ENCODE measurements around the gene MRPS2. TPM values are rescaled to one million over a fixed set of nuclear protein-coding genes. Genes with fewer than 3 reads are reported as not detected.

Gene MRPS2
- total and polyA plus RNA-seq, 4 donors = 10.9 to 71.8 (median 31.5) TPM

DNA sequence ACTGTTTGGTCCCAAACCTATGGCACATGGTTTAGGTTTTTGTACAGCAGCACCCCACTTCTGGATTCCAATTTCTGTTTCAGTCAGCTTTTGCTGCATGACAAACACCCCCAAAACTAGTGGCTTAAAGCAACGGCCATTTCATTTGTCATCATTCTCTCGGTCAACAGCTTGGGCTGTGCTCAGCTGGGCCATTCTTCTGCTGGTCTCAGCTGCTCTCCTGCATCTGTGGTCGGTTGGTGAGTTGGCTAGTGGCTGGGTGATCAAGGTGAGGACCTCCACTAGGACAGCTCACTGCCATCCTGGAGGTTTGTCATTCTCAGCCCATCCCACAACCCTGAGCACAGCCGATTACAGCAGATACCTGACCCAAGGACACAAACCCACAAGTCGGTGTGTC is 45.7 kb upstream of the MRPS2 start:
- peaks cover 0 to 2% (median 0%) of the 10 kb centered on the region in 4 donors for H3K9me3 ChIP-seq (ENCODE audit: control insufficient read depth in 4 of 4, low read length in 3 of 4)
- no peak overlapping the region for H3K4me3 ChIP-seq (ENCODE audit: low read depth in 1 of 3, low read length in 3 of 3)
- H3K27ac ChIP-seq (ENCODE audit: low read depth in 1 of 2, low read length in 2 of 2) = no peak overlapping the region
- no peaks in the 10 kb centered on the region for H3K36me3 ChIP-seq (ENCODE audit: control insufficient read depth in 4 of 4, insufficient read depth in 3 of 4, low read depth in 1 of 4, low read length in 3 of 4)
- DNase-seq (ENCODE audit: low spot score) = no peak
- no peak overlapping the region for H3K9ac ChIP-seq (ENCODE audit: low read depth in 1 of 2, low read length in 2 of 2)
- TF ChIP-seq HNF4G (IDR thresholded peaks at IDR 0.05) (no peak), YY1 (IDR thresholded peaks at IDR 0.05) (no peak), ZBTB33 (IDR thresholded peaks at IDR 0.05) (no peak), EGR1 (IDR thresholded peaks at IDR 0.05; ENCODE audit: low read depth in 2 of 2) (no peak)
- 86% methylated on average over 5 of the region's 5 CpGs for WGBS
- no peaks in the 10 kb centered on the region for H3K4me1 ChIP-seq (ENCODE audit: control insufficient read depth in 4 of 4, insufficient read depth in 4 of 4, low read length in 3 of 4)
- H3K27me3 ChIP-seq (ENCODE audit: control insufficient read depth in 4 of 4, insufficient read depth in 4 of 4, low read length in 3 of 4) = no peaks in the 10 kb centered on the region

GRCh38 chr9:135455401-135456030 is 45.0 kb upstream of the MRPS2 start:
- H3K27ac ChIP-seq (ENCODE audit: low read depth in 1 of 2, low read length in 2 of 2) = no peak overlapping the region
- no peaks in the 10 kb centered on the region for H3K4me1 ChIP-seq (ENCODE audit: control insufficient read depth in 4 of 4, insufficient read depth in 4 of 4, low read length in 3 of 4)
- H3K36me3 ChIP-seq (ENCODE audit: control insufficient read depth in 4 of 4, insufficient read depth in 3 of 4, low read depth in 1 of 4, low read length in 3 of 4) = no peaks in the 10 kb centered on the region
- no peaks in the 10 kb centered on the region for H3K27me3 ChIP-seq (ENCODE audit: control insufficient read depth in 4 of 4, insufficient read depth in 4 of 4, low read length in 3 of 4)
- peaks cover 0 to 2% (median 0%) of the 10 kb centered on the region in 4 donors for H3K9me3 ChIP-seq (ENCODE audit: control insufficient read depth in 4 of 4, low read length in 3 of 4)
- TF ChIP-seq JUND (IDR thresholded peaks at IDR 0.05) (no peak), REST (IDR thresholded peaks at IDR 0.05) (no peak), HNF4A (conservative IDR thresholded peaks at IDR 0.05) (no peak), FOXA1 (IDR thresholded peaks at IDR 0.05) (no peak), EGR1 (IDR thresholded peaks at IDR 0.05; ENCODE audit: low read depth in 2 of 2) (no peak), SP1 (IDR thresholded peaks at IDR 0.05) (no peak), RAD21 (IDR thresholded peaks at IDR 0.05) (no peak), TAF1 (conservative IDR thresholded peaks at IDR 0.05) (no peak), NR2F2 (IDR thresholded peaks at IDR 0.05) (no peak), YY1 (IDR thresholded peaks at IDR 0.05) (no peak), HNF4G (IDR thresholded peaks at IDR 0.05) (no peak), ZBTB33 (IDR thresholded peaks at IDR 0.05) (no peak), MAX (IDR thresholded peaks at IDR 0.05) (no peak), RXRA (IDR thresholded peaks at IDR 0.05) (no peak), GABPA (IDR thresholded peaks at IDR 0.05 in 1 of 2, conservative IDR thresholded peaks at IDR 0.05 in 1 of 2) (no peak)
- TF ChIP-seq, protein P1, sequence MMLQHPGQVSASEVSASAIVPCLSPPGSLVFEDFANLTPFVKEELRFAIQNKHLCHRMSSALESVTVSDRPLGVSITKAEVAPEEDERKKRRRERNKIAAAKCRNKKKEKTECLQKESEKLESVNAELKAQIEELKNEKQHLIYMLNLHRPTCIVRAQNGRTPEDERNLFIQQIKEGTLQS (IDR thresholded peaks at IDR 0.05) = no peak
- TF ChIP-seq, protein P2, sequence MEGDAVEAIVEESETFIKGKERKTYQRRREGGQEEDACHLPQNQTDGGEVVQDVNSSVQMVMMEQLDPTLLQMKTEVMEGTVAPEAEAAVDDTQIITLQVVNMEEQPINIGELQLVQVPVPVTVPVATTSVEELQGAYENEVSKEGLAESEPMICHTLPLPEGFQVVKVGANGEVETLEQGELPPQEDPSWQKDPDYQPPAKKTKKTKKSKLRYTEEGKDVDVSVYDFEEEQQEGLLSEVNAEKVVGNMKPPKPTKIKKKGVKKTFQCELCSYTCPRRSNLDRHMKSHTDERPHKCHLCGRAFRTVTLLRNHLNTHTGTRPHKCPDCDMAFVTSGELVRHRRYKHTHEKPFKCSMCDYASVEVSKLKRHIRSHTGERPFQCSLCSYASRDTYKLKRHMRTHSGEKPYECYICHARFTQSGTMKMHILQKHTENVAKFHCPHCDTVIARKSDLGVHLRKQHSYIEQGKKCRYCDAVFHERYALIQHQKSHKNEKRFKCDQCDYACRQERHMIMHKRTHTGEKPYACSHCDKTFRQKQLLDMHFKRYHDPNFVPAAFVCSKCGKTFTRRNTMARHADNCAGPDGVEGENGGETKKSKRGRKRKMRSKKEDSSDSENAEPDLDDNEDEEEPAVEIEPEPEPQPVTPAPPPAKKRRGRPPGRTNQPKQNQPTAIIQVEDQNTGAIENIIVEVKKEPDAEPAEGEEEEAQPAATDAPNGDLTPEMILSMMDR (IDR thresholded peaks at IDR 0.05; ENCODE audit: low read depth, low read length, missing input control) = no peak
- no peak overlapping the region for H3K9ac ChIP-seq (ENCODE audit: low read depth in 1 of 2, low read length in 2 of 2)
- no peak for DNase-seq (ENCODE audit: low spot score)
- 82% methylated on average over 23 of the region's 23 CpGs for WGBS
- no peak overlapping the region for H3K4me3 ChIP-seq (ENCODE audit: low read depth in 1 of 3, low read length in 3 of 3)

All from liver (tissue), 9 donors.